Right atrium auricular region (tissue), 2 donors: Measurements from ENCODE around the gene TTC31. TPM values are rescaled to one million over a fixed set of nuclear protein-coding genes. Genes with fewer than 3 reads are reported as not detected.
"Not testable (repeated sequence)": the region's sequence is repeated elsewhere in the genome, so short reads cannot be mapped to it uniquely, and the experiment has no call there.

ENCODE experiments used
- DNase-seq: peaks from one replicate; pipeline ENCODE4 v3.0.0-alpha.2; 2019; ENCODE audit warnings: low spot score
- H3K27ac ChIP-seq, 2 donors: fragments of 200-600 bp; sonication (generic); 1 replicate in 1 of 2; 2 replicates in 1 of 2; pipeline ENCODE4 v1.5.1; 2016 to 2019
- H3K27me3 ChIP-seq, 2 donors: fragments of 200-600 bp; sonication (generic); one replicate each; pipeline versions ENCODE4 v1.5.1 to v1.6.0; 2017 to 2019
- H3K36me3 ChIP-seq: fragments of 200-600 bp; sonication (generic); one replicate; pipeline ENCODE4 v1.5.1; 2016
- H3K4me1 ChIP-seq, 2 donors: fragments of 200-600 bp; sonication (generic); one replicate each; pipeline versions ENCODE4 v1.5.1 to v1.6.0; 2017 to 2019
- H3K4me3 ChIP-seq, 2 donors: fragments of 200-600 bp; sonication (generic); 1 replicate in 1 of 2; 2 replicates in 1 of 2; pipeline ENCODE4 v1.5.1; 2017 to 2019; ENCODE audit warnings: mild to moderate bottlenecking in 1 of 2, moderate library complexity in 1 of 2
- H3K9me3 ChIP-seq, 2 donors: fragments of 200-600 bp; sonication (generic); one replicate each; pipeline ENCODE4 v1.5.1; 2019
- CTCF ChIP-seq, 2 donors: fragments of 200-600 bp; sonication (generic); IDR thresholded peaks; one replicate each; pipeline ENCODE4 v1.5.1; 2019; ENCODE audit warnings: antibody characterized with exemption in 2 of 2
- total RNA-seq, 2 donors: library from RNA; depleted of rRNA; stranded (reverse); fragments of >200 nt; gene quantifications; one replicate each; pipeline ENCODE4 v1.1.0, GENCODE V29; 2016

The TTC31 gene
- total RNA-seq, 2 donors from 2014 or later, result 9.1 to 9.6 TPM

GRCh38 chr2:74481961-74482800 is 700 bp upstream of the TTC31 start:
- peak overlapping the region; percentile 78 to 83 for H3K4me3 ChIP-seq
- H3K4me1 ChIP-seq, result peaks cover 0 to 31% of the 10 kb centered on the region in 2 donors
- peaks cover 6% of the 10 kb centered on the region for H3K36me3 ChIP-seq
- no peak for TF ChIP-seq CTCF (IDR thresholded peaks at IDR 0.05)
- H3K9me3 ChIP-seq, result no peaks in the 10 kb centered on the region
- H3K27ac ChIP-seq, result peak overlapping the region; percentile 88 to 91
- DNase-seq, result no peak
- no peaks in the 10 kb centered on the region for H3K27me3 ChIP-seq

- Histone ChIP-seq H3K4me3 (peak overlapping the region; percentile 78 to 83), H3K4me1 (peaks cover 0 to 31% of the 10 kb centered on the region in 2 donors), H3K27ac (peak overlapping the region; percentile 88 to 91)
- H3K27me3 ChIP-seq, H3K9me3 ChIP-seq, DNase-seq, H3K36me3 ChIP-seq: not testable (repeated sequence)
These were observed 839 bp downstream of the TTC31 start for GRCh38 chr2:74483675-74484164.

- H3K36me3 ChIP-seq, result peaks cover 17% of the 10 kb centered on the region
These were observed 3.3 kb downstream of the TTC31 start for GRCh38 chr2:74486141-74486540.

GRCh38 chr2:74488643-74489481 is 6.0 kb downstream of the TTC31 start:
- Histone ChIP-seq H3K27ac (no peak overlapping the region), H3K9me3 (no peaks in the 10 kb centered on the region), H3K4me3 (no peak overlapping the region), H3K4me1 (peaks cover 0 to 6% of the 10 kb centered on the region in 2 donors), H3K27me3 (no peaks in the 10 kb centered on the region), H3K36me3 (peaks cover 43% of the 10 kb centered on the region)
- TF ChIP-seq CTCF (IDR thresholded peaks at IDR 0.05), result no peak
- DNase-seq, result no peak

More at GRCh38 chr2:74486141-74486540, 3.3 kb downstream of the TTC31 start:
- Histone ChIP-seq H3K4me3 (no peak overlapping the region), H3K27me3 (no peaks in the 10 kb centered on the region), H3K27ac (no peak overlapping the region), H3K9me3 (no peaks in the 10 kb centered on the region), H3K4me1 (peaks cover 0 to 24% of the 10 kb centered on the region in 2 donors)
- no peak for DNase-seq
- TF ChIP-seq CTCF (IDR thresholded peaks at IDR 0.05), result no peak

GRCh38 chr2:74489906-74490305 is 7.0 kb downstream of the TTC31 start:
- DNase-seq, result no peak
- Histone ChIP-seq H3K36me3 (peaks cover 43% of the 10 kb centered on the region), H3K27me3 (no peaks in the 10 kb centered on the region), H3K27ac (no peak overlapping the region), H3K4me3 (no peak overlapping the region), H3K9me3 (no peaks in the 10 kb centered on the region), H3K4me1 (no peaks in the 10 kb centered on the region)
- no peak for TF ChIP-seq CTCF (IDR thresholded peaks at IDR 0.05)
